ENCODE results near the gene CRTC3. TPM values are rescaled to one million over a fixed set of nuclear protein-coding genes. Genes with fewer than 3 reads are reported as not detected.
"Not testable (repeated sequence)": the region's sequence is repeated elsewhere in the genome, so short reads cannot be mapped to it uniquely, and the experiment has no call there.

Gene CRTC3
- total and polyA plus RNA-seq, 2 of the 13 experiments (the other 11 are each of a cell fraction or from before 2014, with no cell fraction given) = 8.4 to 11.8 TPM

DNA sequence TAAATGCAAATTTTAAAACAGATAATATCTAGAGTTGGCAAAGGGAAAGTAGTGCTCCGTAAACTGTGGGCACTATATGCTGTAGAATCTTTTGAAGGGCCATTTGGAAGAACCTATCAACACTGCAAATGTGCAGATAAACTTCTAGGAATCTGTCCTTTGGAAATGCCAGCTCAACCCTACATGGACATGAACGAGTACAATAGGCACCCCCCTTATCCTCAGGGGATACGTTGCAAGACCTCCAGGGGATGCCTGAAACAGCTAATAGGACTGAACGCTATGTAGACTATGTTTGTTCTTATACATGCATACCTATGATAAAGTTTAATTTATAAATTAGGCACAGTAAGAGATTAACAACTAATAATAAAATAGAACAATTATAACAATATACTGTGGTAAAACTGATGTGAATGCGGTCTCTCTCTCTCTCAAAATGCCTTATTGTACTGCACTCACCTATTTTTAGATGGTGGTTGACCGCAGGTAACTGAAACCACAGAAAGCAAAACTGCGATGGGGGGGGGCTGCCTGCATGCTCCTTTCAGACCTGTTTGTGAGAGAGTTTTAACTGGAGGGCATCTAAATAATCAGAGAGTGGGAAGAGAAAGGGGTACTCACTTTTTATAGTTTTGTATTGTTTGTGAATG is 127.9 kb downstream of the CRTC3 start:
- H2AFZ ChIP-seq (ENCODE audit: low read length); H3K79me2 ChIP-seq (ENCODE audit: insufficient read depth, low read length); H4K20me1 ChIP-seq (ENCODE audit: insufficient read depth, low read length); H3K36me3 ChIP-seq (replicated peaks in 1 of 2; ENCODE audit: control insufficient read depth in 1 of 2, insufficient read depth in 2 of 2, low read length in 2 of 2); POLR2A ChIA-PET; ATAC-seq; CTCF ChIA-PET (ENCODE audit: low intra/inter-chr PET ratio, low total read pairs); H3K4me2 ChIP-seq (ENCODE audit: low read depth, low read length); intact Hi-C loops (cut with micrococcal nuclease; ENCODE audit: unreplicated experiment); in situ Hi-C loops (cut with HindIII; ENCODE audit: extremely low pct_ligation_motif_present, low pct_unique_long_range_greater_than_20kb); H3K27me3 ChIP-seq (ENCODE audit: control insufficient read depth in 1 of 2, insufficient read depth in 2 of 2, low read length in 2 of 2); H3K9ac ChIP-seq (ENCODE audit: insufficient read depth, low read depth, low read length); H3K9me3 ChIP-seq (ENCODE audit: low read length); BruUV-seq (replicated peaks); DNase-seq (ENCODE audit: low spot score); H3K4me3 ChIP-seq (replicated peaks in 1 of 3; ENCODE audit: insufficient read depth in 1 of 3, low read depth in 2 of 3, low read length in 3 of 3); H3K27ac ChIP-seq (ENCODE audit: extremely low read length, insufficient read depth, low read length): not testable (repeated sequence)
- H3K4me1 ChIP-seq (ENCODE audit: insufficient read depth, low read length) = peaks cover 23% of the 10 kb centered on the region
- 40% methylated on average over 7 of the region's 7 CpGs for WGBS (ENCODE audit: low lambda C conversion rate)
- peak; percentile 44 for FAIRE-seq

DNA sequence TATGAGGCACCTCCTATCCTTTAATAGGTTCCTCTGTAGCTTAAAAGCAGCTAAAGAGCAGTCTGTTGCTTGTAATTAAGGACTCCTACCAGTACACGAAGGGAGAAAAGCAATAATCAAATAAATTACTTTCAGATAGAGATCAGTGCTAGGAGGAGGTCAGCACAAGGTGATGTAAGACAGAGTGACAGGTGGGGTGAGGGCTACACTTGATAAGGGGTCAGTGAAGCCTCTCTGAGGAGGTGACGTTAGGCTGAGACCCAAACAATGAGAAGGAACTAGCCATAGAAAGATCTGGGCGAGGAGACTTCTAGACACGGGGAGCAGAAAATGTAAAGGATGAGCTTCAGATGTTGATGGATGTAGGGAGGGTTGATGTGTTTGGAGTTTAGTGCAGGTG is 129.8 kb downstream of the CRTC3 start:
- H3K27ac ChIP-seq (ENCODE audit: extremely low read length, insufficient read depth, low read length) = no peak overlapping the region
- DNase-seq (ENCODE audit: low spot score) (no peak), ATAC-seq (no peak), FAIRE-seq (no peak)
- ChIA-PET POLR2A (no interaction called here), CTCF (ENCODE audit: low intra/inter-chr PET ratio, low total read pairs) (no interaction called here)
- BruUV-seq (replicated peaks) = no TSS peak
- TF ChIP-seq ZNF615 (CRISPR knock-in tag; IDR thresholded peaks at IDR 0.05; ENCODE audit: borderline replicate concordance) = no peak
- no peak for TF ChIP-seq ZZZ3 (CRISPR knock-in tag; IDR thresholded peaks at IDR 0.05; ENCODE audit: borderline replicate concordance)
- TF ChIP-seq, protein P1, sequence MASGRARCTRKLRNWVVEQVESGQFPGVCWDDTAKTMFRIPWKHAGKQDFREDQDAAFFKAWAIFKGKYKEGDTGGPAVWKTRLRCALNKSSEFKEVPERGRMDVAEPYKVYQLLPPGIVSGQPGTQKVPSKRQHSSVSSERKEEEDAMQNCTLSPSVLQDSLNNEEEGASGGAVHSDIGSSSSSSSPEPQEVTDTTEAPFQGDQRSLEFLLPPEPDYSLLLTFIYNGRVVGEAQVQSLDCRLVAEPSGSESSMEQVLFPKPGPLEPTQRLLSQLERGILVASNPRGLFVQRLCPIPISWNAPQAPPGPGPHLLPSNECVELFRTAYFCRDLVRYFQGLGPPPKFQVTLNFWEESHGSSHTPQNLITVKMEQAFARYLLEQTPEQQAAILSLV (CRISPR knock-in tag; IDR thresholded peaks at IDR 0.05; ENCODE audit: borderline replicate concordance) = no peak
- TF ChIP-seq, protein P2, sequence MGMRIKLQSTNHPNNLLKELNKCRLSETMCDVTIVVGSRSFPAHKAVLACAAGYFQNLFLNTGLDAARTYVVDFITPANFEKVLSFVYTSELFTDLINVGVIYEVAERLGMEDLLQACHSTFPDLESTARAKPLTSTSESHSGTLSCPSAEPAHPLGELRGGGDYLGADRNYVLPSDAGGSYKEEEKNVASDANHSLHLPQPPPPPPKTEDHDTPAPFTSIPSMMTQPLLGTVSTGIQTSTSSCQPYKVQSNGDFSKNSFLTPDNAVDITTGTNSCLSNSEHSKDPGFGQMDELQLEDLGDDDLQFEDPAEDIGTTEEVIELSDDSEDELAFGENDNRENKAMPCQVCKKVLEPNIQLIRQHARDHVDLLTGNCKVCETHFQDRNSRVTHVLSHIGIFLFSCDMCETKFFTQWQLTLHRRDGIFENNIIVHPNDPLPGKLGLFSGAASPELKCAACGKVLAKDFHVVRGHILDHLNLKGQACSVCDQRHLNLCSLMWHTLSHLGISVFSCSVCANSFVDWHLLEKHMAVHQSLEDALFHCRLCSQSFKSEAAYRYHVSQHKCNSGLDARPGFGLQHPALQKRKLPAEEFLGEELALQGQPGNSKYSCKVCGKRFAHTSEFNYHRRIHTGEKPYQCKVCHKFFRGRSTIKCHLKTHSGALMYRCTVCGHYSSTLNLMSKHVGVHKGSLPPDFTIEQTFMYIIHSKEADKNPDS (CRISPR knock-in tag; IDR thresholded peaks at IDR 0.05) = no peak
- TF ChIP-seq AGO2 (optimal IDR thresholded peaks at IDR 0.05; ENCODE audit: low read depth, low read length) = no peak
- TF ChIP-seq, protein P3, sequence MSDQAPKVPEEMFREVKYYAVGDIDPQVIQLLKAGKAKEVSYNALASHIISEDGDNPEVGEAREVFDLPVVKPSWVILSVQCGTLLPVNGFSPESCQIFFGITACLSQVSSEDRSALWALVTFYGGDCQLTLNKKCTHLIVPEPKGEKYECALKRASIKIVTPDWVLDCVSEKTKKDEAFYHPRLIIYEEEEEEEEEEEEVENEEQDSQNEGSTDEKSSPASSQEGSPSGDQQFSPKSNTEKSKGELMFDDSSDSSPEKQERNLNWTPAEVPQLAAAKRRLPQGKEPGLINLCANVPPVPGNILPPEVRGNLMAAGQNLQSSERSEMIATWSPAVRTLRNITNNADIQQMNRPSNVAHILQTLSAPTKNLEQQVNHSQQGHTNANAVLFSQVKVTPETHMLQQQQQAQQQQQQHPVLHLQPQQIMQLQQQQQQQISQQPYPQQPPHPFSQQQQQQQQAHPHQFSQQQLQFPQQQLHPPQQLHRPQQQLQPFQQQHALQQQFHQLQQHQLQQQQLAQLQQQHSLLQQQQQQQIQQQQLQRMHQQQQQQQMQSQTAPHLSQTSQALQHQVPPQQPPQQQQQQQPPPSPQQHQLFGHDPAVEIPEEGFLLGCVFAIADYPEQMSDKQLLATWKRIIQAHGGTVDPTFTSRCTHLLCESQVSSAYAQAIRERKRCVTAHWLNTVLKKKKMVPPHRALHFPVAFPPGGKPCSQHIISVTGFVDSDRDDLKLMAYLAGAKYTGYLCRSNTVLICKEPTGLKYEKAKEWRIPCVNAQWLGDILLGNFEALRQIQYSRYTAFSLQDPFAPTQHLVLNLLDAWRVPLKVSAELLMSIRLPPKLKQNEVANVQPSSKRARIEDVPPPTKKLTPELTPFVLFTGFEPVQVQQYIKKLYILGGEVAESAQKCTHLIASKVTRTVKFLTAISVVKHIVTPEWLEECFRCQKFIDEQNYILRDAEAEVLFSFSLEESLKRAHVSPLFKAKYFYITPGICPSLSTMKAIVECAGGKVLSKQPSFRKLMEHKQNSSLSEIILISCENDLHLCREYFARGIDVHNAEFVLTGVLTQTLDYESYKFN (CRISPR knock-in tag; conservative IDR thresholded peaks at IDR 0.05) = no peak
- peaks cover 13% of the 10 kb centered on the region for H3K4me1 ChIP-seq (ENCODE audit: insufficient read depth, low read length)
- H3K27me3 ChIP-seq (ENCODE audit: control insufficient read depth in 1 of 2, insufficient read depth in 2 of 2, low read length in 2 of 2) = peaks cover 4 to 5% of the 10 kb centered on the region in 2 experiments; a peak in 2 of 5 replicates
- no peak overlapping the region for H3K4me2 ChIP-seq (ENCODE audit: low read depth, low read length)
- H3K79me2 ChIP-seq (ENCODE audit: insufficient read depth, low read length) = no peaks in the 10 kb centered on the region
- H2AFZ ChIP-seq (ENCODE audit: low read length) = no peak overlapping the region
- H3K4me3 ChIP-seq (replicated peaks in 1 of 3; ENCODE audit: insufficient read depth in 1 of 3, low read depth in 2 of 3, low read length in 3 of 3) = no peak overlapping the region
- no peaks in the 10 kb centered on the region for H3K9me3 ChIP-seq (ENCODE audit: low read length)
- H3K9ac ChIP-seq (ENCODE audit: insufficient read depth, low read depth, low read length) = no peak overlapping the region
- 41% methylated on average over 4 of the region's 4 CpGs for WGBS (ENCODE audit: low lambda C conversion rate)
- in situ Hi-C loops (cut with HindIII; ENCODE audit: extremely low pct_ligation_motif_present, low pct_unique_long_range_greater_than_20kb) = no loop called here
- H3K36me3 ChIP-seq (replicated peaks in 1 of 2; ENCODE audit: control insufficient read depth in 1 of 2, insufficient read depth in 2 of 2, low read length in 2 of 2) = no peaks in the 10 kb centered on the region
- no peaks in the 10 kb centered on the region for H4K20me1 ChIP-seq (ENCODE audit: insufficient read depth, low read length)
- intact Hi-C loops (cut with micrococcal nuclease; ENCODE audit: unreplicated experiment) = no loop called here
